ENCODE results near the gene S100A4.
A peak's percentile ranks its signal among the peaks of the same experiment; 100 is the strongest.
"Not testable (repeated sequence)": the region's sequence is repeated elsewhere in the genome, so short reads cannot be mapped to it uniquely, and the experiment has no call there.

The S100A4 gene
- 211 to 637 (median 364) reads per million in 17 experiments for total RNA-seq

DNA sequence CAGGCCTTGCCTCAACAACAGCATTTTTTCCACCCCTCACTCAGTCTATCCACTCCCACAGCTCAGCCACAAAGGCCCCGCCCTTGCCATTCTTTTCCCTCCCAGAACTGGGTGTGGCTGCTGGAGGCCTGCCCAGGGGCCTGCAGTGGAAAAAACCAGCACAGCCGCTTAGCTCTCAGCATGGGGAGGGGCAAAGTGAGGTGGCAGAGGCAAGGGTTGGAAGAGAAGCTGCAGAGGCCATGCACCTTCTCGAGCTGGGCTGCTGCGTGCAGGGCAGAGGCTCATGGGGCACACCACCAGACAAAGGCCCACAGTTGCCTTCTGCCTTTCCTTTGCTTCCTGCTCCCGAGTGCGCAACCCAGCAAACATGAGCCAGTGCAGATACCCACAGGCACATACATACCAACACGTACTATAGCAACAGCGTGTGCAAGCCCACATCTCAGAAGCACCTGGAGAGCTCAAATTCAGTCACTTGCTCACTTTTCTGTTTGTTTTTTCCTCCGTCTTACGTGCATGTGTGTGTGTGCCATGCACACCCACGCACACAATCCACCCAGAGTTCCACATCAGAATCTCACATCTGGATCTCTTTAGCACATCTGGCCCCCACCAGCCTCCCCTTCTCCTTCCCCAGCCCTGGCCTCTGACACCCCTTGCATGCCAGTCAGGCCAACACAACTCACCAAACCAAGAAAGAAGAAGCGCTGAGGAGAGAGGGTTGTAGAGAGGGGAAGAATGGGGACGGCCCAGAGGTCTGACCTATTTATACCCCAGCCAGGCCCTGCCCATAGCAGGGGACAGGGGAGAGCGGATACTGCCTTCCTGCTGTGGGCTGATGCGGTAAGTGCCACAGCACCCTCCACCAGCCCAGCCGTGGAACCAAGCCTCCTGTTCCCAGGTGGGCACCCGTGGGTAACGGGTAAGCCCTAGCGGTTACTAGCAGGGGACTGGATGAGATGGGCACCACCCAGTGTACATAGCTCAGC, at the start of gene S100A4:
S100A4 (minus strand) TSS at position 740 of the 989 bp plus-strand sequence. CDS start 1,012 bp downstream, outside the sequence.
- DNase-seq, result peak; percentile 86 to 92 (median 91)

DNA sequence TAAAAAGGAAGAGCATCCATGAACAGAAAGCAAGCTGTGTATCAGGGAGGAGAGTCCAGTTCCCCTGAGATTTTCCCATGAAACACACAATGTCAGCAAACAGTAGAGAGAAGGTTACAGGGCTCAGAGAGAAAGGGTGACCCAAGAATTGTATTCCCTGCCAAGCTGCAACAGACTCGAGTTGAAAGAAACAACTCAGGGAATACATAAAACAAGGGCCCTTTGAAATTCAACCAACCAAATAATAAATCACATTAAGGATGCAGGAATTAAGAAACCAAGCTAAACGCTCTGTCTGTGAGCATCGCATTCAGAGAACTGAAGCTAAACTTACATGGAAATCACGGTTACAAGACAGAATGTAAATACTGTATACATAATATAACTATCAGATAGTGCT, 47.1 kb upstream of the S100A4 start:
- DNase-seq, result no peak

DNA sequence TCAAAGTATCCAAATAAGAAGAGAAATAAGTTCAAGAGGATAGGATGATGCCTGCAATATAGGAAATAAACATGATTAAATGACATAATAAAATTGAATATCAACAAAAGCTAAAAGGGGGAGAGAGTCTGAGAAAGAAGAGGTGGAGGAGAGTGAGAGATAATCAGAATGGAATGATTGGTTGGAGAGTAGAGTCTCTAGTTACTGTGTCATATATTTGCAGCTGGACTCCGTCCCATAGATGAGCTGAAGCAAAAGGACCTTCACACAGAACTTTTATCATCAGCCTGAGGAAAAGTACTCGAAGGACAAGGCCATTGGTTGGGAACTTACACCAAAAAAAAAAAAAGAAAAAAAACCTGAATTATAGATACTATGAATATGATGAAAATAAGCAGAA, 42.9 kb upstream of the S100A4 start:
- no peak for DNase-seq

DNA sequence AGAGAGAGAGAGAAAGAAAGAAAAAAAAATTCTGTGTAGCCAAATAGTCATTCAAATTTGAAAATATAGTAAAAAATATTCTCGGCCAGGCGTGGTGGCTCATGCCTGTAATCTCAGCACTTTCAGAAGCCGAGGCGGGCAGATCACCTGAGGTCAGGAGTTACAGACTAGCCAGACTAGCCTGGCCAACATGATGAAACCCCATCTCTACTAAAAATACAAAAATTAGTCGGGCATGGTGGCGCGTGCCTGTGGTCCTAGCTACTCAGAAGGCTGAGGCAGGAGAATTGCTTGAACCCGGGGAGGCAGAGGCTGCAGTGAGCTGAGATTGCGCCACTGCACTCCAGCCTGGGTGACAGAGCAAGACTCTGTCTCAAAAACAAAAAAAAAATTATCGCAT, 42.4 kb upstream of the S100A4 start:
- not testable (repeated sequence) for DNase-seq

DNA sequence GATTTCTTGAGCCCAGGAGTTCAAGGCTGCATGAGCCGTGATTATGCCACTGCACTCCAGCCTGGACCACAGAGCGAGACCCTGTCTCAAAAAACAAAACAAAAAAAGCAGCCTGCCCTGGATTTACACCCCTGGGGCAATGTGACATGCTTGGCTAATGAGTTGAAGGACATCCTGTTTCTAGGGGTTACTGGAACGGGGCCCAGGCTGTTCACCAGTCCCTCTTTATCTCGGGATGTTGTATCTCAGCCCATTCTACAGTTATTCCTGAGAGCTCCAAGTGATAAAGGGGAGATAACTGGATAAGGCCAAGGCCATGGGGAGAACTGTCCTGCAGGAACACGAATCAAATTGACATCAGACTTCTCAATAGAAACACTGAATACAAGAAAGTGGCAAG, 41.7 kb upstream of the S100A4 start:
- no peak for DNase-seq

DNA sequence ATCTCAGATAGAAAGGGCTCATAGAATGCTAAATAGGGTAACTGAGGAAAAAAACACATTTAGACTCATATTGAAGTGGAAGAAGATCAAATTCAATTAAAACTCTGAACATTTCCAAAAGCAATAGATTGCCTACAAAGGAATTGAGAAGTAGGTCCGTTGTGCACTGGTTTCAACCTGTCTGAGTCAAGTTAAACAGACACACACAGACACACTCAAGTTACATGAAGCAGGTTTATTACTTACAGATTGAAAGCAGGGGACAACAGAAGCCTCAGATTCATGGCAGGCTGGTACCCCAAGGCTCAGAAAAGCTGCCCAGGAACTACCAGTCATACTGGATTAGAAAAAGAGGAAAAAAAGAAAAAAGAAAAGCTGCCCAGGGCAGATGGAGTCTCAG, 40.7 kb upstream of the S100A4 start:
- DNase-seq, result no peak

DNA sequence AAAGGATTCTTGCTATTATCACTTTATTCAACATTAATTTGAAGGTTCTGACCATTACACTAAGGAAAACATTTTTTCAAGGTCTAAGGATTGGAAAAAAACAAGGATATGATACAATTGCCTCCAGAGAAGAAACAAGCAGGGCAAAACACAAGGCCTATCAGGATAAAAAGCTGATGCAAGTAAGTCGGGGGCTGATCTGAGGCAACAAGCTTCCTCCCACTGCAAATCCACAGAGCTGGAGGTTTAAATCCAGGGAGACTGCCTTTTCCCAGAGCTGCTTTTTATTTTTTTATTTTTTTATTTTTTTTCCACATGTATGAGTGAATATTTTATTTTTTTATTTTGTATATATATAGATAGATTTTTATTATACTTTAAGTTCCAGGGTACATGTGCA, 39.4 kb upstream of the S100A4 start:
- DNase-seq, result peak in 2 of 4 experiments; percentile 50 to 54

DNA sequence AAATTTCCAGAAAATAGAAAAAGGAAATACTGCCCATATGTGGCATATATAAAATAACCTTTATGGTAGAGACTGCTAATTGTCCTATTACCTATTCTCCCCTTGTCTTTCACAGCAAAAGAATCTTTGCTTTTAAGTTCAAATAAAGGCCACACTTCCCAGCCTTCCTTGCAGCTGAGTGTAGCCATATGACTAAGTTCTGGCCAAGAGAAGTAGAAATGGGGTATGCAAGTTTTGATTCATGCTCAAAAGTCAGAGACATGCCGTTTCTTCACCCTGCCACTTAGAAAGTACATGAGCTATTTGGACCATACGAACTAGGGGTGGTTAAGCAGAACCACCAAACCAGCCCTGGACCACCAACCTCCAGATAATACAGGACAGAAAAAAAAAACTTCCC, 38.4 kb upstream of the S100A4 start:
- no peak for DNase-seq

DNA sequence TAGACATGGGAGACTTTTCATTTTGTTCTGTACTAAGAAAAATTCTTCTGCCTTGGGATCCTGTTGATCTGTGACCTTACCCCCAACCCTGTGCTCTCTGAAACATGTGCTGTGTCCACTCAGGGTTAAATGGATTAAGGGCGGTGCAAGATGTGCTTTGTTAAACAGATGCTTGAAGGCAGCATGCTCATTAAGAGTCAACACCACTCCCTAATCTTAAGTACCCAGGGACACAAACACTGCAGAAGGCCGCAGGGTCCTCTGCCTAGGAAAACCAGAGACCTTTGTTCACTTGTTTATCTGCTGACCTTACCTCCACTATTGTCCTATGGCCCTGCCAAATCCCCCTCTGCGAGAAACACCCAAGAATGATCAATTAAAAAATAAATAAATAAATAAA, 37.9 kb upstream of the S100A4 start:
- DNase-seq, result not testable (repeated sequence)

DNA sequence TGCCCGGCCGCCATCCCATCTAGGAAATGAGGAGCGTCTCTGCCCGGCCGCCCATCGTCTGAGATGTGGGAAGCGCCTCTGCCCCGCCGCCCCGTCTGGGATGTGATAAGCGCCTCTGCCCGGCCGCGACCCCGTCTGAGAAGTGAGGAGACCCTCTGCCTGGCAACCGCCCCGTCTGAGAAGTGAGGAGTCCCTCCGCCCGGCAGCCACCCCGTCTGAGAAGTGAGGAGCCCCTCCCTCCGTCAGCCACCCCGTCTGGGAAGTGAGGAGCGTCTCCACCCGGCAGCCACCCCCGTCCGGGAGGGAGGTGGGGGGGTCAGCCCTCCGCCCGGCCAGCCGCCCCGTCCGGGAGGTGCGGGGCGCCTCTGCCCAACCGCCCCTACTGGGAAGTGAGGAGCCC, 37.2 kb upstream of the S100A4 start:
- not testable (repeated sequence) for DNase-seq

DNA sequence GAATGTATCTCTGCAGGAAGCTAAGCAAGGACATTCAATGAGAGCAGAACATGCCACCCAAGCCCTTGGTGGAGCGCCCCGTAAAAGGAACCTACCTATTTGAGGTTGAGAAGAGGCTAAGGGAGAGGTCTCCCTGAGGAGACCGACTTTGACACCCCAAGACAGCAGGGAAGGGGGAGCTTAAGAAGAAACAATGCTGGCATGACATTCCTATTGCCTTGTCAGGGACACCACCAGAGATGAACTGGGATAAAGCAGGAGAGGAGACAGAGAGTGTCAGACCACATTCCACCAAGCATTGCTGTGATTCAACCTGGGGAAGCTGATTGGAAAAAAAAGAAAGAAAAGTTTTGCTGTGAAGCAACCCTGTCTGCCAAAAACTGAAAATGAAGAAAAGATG, 33.3 kb upstream of the S100A4 start:
- no peak for DNase-seq

DNA sequence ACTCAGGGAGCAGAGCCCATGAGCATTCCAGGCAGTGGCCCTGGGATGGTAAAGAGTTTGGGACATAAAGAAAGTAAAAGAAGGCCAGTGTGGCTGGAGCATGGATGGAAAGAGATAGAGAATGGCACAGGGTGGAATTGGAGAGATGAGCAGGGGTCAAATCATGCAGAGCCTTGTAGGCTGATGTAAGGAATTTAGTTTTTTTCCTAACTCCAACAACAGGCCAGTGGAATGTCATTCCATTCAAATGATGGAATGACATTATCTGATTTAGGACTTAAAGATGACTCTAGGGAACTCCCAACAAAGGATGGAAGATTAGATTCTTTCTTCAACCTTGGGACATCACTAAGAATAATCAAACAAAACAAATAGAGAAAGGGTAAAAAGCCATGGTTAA, 32.9 kb upstream of the S100A4 start:
- no peak for DNase-seq

DNA sequence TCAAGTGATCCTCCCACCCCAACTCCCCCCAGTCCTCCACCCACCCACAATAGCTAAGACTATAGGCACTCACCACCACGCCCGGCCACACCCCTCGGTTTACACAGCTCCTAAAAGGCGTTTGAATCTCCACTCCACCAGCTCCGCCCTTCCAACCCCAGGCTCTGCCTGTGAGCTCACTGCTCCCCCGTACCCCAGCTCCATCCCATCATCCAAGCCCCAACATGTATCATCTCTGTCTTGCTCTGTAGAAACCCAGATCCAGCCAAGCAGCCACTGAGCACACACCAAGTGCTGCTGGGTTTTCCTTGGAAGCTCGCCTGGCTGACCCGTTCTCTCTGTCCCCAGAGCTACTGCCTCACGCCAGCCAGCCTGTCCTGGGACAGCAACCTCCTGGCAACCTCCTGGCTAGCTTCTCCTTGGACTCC, 32.0 kb upstream of the S100A4 start:
- no peak for DNase-seq

DNA sequence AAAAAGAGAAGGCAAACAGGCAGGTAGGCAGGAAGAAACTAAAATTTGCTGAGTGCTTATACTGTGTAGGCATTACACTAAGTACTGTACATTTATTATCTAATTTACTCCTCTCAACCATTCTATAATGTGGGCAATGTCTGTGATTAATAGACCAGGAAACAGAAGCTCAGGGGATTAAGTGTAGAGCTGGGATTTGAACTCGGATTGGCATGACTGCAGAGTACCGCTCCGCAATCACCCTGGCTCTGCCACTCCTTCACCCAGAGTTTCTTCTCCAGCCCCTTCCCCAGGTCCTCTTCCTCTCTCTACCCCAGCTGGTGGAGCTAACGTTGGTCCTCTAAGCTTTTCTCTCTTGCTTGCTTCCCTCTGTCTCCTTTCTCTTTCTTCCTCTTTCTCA, 31.5 kb upstream of the S100A4 start:
- peak in 1 of 4 experiments; percentile 30 for DNase-seq

DNA sequence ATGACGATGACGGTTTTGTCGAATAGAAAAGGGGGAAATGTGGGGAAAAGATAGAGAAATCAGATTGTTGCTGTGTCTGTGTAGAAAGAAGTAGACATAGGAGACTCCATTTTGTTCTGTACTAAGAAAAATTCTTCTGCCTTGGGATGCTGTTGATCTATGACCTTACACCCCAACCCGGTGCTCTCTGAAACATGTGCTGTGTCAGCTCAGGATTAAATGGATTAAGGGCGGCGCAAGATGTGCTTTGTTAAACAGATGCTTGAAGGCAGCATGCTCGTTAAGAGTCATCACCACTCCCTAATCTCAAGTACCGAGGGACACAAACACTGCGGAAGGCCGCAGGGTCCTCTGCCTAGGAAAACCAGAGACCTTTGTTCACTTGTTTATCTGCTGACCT, 29.9 kb upstream of the S100A4 start:
- not testable (repeated sequence) for DNase-seq

DNA sequence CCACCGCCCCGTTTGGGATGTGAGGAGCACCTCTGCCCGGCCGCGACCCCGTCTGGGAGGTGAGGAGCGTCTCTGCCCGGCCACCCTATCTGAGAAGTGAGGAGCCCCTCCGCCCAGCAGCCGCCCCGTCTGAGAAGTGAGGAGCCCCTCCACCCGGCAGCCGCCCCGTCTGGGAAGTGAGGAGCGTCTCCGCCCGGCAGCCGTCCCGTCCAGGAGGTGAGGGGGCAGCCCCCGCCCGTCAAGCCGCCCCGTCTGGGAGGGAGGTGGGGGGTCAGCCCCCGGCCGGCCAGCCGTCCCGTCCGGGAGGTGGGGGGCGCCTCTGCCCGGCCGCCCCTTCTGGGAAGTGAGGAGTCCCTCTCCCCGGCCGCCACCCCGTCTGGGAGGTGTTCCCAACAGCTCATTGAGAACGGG, 29.5 kb upstream of the S100A4 start:
- DNase-seq, result not testable (repeated sequence)

DNA sequence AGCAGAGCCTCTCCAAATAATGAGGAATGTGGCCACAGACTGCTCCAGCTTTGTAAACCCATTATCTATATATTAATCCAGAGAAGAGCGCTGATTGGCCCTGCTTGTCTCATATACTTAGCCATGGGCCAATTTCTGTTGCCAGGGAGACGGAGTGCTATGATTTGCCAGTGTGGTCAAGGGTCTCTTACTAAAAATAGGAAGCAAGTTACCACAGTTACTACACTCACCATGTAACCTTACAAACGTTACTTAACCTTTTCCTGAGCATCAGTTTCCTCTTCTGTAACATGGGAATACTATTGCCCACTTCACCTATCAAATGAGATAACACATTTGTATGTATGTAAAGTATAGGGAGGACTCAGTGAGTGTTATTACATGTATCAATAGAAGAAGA, 27.7 kb upstream of the S100A4 start:
- DNase-seq, result peak; percentile 22 to 73 (median 62)

DNA sequence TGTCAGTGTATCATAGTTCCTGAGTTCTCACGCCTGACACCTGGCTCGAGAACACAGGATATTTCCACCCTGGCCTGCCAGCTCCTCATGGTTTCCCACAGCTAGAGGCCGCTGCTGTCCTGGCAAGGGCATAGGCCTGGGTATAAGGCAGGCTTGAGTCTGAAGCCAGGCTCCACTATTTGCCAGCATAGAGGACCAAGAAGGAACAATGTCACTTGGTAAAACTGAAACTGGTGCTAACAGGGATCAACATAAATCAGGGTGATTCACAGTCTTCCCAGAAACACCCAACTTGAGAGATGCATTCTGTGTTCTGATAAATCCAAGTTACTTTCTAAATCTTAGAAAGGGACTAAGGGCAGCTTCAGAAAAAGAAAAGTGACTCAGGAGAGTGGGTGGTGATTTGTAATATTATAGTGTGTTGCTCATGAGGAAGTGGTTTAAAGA, 27.0 kb upstream of the S100A4 start:
- DNase-seq, result peak; percentile 77 to 89 (median 87)

DNA sequence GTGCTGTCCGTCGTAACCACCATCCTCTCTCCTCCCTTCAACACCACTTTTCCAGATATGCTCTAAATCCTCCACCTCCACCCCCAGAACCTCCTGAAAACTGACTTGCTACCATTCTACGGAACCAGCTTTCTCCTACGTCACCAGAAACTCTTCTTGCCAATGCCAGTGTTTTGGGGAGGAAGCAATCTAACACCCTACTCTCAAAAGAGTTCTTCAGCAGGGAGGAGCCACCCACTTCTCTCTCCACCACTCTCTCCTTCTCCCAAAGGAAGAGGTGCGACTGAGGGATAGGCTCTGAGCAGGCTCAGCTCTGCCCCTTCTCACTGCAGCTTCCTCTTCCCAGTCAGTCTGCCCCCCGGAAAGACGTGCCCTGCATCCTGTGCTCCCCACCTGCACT, 26.1 kb upstream of the S100A4 start:
- no peak for DNase-seq

DNA sequence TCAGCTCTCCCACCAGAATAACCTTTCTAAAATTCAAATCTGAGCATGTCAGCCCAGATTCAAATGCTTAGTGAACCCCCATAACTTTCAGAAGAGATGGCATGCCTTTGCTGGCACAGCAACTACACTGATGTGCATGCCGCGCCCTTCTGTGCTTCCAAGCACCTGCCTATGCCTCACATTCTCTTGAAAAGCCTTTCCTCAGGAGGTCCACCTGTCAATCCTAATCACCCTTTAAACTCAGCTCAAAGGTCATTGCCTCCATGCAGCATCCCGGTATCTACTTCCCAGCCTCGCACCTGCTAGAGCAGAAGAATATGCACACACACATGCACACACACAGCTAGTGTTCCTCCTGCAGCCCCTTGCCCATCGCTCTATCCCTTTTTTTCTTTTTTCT, 25.3 kb upstream of the S100A4 start:
- DNase-seq, result no peak

DNA sequence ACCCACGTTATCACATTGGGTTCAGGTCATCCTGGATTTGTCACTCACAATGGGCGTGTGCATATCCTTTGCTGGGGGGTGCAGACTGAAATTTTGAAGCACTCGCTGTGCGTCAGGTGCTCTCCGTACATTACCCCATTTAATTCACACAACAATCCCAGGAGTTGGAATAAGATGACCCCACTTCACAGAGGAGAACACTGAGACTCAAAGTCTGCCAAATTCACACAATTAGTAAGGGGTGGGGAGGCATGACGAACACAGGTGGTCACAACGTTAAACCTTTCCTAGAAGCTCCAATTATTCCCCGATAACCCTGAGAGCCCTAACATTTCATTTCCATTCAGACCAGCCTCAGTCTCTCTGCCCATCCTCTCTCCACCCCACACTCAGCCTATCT, 23.9 kb upstream of the S100A4 start:
- no peak for DNase-seq

DNA sequence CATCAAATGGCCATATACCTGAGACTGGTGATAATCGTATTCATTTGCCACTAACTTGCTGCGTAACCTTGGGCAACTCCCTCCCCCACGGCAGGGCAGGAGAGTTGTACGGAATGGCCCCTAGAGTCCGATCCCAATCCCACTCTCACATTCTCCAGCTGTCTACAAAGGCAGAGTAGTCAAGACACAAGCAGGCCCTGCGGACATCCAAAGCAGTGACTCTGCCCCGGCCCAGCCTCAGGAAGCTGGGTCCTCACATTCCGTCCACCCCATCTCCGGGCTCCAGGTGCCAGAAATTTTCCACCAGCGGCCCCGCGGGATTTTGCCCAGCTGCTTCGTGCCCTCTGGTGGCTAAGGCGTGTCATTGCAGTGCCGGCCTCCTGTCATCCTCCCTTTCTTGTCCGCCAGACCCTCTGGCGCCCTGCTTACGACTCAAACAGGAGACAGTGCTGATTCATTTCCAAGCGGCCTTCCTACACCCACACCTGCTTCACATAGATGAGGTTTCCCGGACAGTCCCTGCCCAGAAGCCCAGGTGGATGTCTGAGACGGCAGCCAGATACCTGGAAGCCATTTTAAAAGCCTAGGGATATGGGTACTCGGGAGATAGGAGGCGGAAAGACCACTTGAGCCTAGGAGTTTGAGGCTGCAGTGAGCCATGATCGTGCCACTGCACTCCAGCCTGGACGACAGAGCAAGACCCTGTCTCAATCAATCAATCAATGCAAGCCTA, 22.9 kb upstream of the S100A4 start:
- DNase-seq, result peak; percentile 81 to 92 (median 90)

DNA sequence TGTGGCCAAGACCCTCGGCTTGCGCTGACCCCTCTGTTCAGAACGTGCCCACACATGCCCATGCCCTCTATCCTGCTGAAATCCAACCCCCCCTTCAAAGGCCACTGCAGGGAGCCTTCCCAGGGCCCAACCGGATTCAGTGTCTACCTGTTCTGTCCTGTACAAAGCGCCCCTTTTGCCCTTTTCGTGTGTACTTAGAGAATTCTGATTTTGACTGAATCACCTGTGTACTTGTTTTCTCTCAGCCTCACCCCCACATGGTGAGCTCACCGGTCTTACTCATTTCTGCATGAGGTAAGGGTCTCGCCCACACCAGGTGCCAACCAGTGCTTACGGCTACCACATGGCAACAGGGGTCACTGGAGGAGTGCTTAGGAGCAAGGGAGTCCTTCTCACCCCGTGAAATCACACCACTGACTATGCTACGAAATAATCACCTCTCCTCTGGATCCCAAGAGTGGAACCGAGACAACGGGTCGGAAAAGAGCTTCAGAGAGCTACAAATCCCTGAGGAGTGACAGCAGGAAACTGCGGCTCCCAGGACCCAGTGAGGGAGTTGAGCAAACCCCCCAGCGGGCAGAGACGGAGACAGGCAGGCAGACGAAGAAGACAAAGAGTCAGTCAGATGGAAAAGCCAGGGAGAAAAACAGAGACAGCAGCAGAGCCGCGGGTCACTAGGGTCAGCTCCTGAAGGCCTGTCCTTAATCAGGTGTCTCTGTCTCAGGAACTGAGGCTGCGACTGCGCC, 22.2 kb upstream of the S100A4 start:
- peak in 2 of 4 experiments; percentile 51 to 53 for DNase-seq
